H9 (cell line): Measurements from ENCODE around the gene SPTLC3. TPM values are rescaled to one million over a fixed set of nuclear protein-coding genes. Genes with fewer than 3 reads are reported as not detected.

Experiments used
- DNase-seq: peaks from one replicate; pipeline ENCODE4 v3.0.0-alpha.2; 2017
- H2AFZ ChIP-seq: one replicate; pipeline ENCODE4 v1.6.1; 2013; ENCODE audit warnings: mild to moderate bottlenecking, low read length, control low read depth, moderate library complexity
- H2AK5ac ChIP-seq: 2 replicates; pipeline ENCODE4 v1.6.1; 2013; ENCODE audit warnings: low read length, control low read depth, mixed read lengths; ENCODE audit not compliant: insufficient read length
- H2BK120ac ChIP-seq: one replicate; pipeline ENCODE4 v1.6.1; 2013; ENCODE audit warnings: low read depth, mild to moderate bottlenecking, low read length, control low read depth, inconsistent platforms; ENCODE audit not compliant: poor library complexity, severe bottlenecking
- H2BK12ac ChIP-seq: 2 replicates; pipeline ENCODE4 v1.6.1; 2013; ENCODE audit warnings: low read length, control low read depth, mixed read lengths, low read depth; ENCODE audit not compliant: insufficient read length
- H2BK15ac ChIP-seq: 2 replicates; pipeline ENCODE4 v1.6.1; 2013; ENCODE audit warnings: low read depth, low read length, control low read depth
- H2BK20ac ChIP-seq: one replicate; pipeline ENCODE4 v1.6.1; 2013; ENCODE audit warnings: low read depth, mild to moderate bottlenecking, low read length, control low read depth, inconsistent platforms; ENCODE audit not compliant: poor library complexity, severe bottlenecking
- H2BK5ac ChIP-seq: 2 replicates; pipeline ENCODE4 v1.6.1; 2013; ENCODE audit warnings: low read length, control low read depth, mixed read lengths; ENCODE audit not compliant: insufficient read length
- H3K14ac ChIP-seq: 2 replicates; pipeline ENCODE4 v1.6.1; 2013; ENCODE audit warnings: low read length, control low read depth; ENCODE audit not compliant: insufficient read depth
- H3K18ac ChIP-seq: 2 replicates; pipeline ENCODE4 v1.6.1; 2013; ENCODE audit warnings: low read depth, mild to moderate bottlenecking, mixed read lengths, low read length, control low read depth; ENCODE audit not compliant: insufficient read length
- H3K23ac ChIP-seq: 2 replicates; pipeline ENCODE4 v1.6.1; 2013; ENCODE audit warnings: low read length, control low read depth, mixed read lengths, low read depth; ENCODE audit not compliant: insufficient read length
- H3K23me2 ChIP-seq: 2 replicates; pipeline ENCODE4 v1.6.1; 2013; ENCODE audit warnings: low read depth, mild to moderate bottlenecking, mixed read lengths, low read length, control low read depth; ENCODE audit not compliant: insufficient read length, poor library complexity, severe bottlenecking
- H3K27ac ChIP-seq: 2 replicates; pipeline ENCODE4 v1.5.1; 2013; ENCODE audit warnings: low read length, control low read depth, mixed read lengths, low read depth; ENCODE audit not compliant: insufficient read length
- H3K27me3 ChIP-seq: 2 replicates; pipeline ENCODE4 v1.6.1; 2013; ENCODE audit warnings: low read length, control low read depth, inconsistent platforms; ENCODE audit not compliant: insufficient read depth
- H3K4ac ChIP-seq: 2 replicates; pipeline ENCODE4 v1.6.1; 2013; ENCODE audit warnings: low read depth, mild to moderate bottlenecking, control low read depth, inconsistent platforms, low read length, moderate library complexity
- H3K4me1 ChIP-seq: 2 replicates; pipeline ENCODE4 v1.6.1; 2013; ENCODE audit warnings: low read length, control low read depth, inconsistent platforms; ENCODE audit not compliant: insufficient read depth
- H3K4me2 ChIP-seq: 2 replicates; pipeline ENCODE4 v1.6.1; 2013; ENCODE audit warnings: low read length, control low read depth, mixed read lengths; ENCODE audit not compliant: insufficient read length, insufficient read depth
- H3K56ac ChIP-seq: 2 replicates; pipeline ENCODE4 v1.6.1; 2013; ENCODE audit warnings: low read depth, mild to moderate bottlenecking, mixed read lengths, low read length, control low read depth; ENCODE audit not compliant: insufficient read length
- H3K79me1 ChIP-seq: 2 replicates; pipeline ENCODE4 v1.6.1; 2013; ENCODE audit warnings: low read depth, mild to moderate bottlenecking, moderate library complexity, low read length, control low read depth, inconsistent platforms; ENCODE audit not compliant: insufficient read depth, poor library complexity, severe bottlenecking
- H3K79me2 ChIP-seq: 2 replicates; pipeline ENCODE4 v1.6.1; 2013; ENCODE audit warnings: low read length, control low read depth, inconsistent platforms; ENCODE audit not compliant: insufficient read depth
- H3K9ac ChIP-seq: 2 replicates; pipeline ENCODE4 v1.6.1; 2013; ENCODE audit warnings: low read length, control low read depth, mixed read lengths; ENCODE audit not compliant: insufficient read length; ENCODE audit errors: extremely low read depth
- H3K9me3 ChIP-seq: one replicate; pipeline ENCODE4 v1.6.1; 2013; ENCODE audit warnings: low read depth, low read length, inconsistent platforms; ENCODE audit not compliant: control insufficient read depth
- H3T11ph ChIP-seq: one replicate; pipeline ENCODE4 v1.6.1; 2013; ENCODE audit warnings: mild to moderate bottlenecking, low read length, control low read depth, inconsistent platforms
- H4K20me1 ChIP-seq: one replicate; pipeline ENCODE4 v1.6.1; 2013; ENCODE audit not compliant: control insufficient read depth, insufficient read length, insufficient read depth
- H4K5ac ChIP-seq: 2 replicates; pipeline ENCODE4 v1.6.1; 2013; ENCODE audit warnings: low read depth, mild to moderate bottlenecking, mixed read lengths, low read length, control low read depth; ENCODE audit not compliant: insufficient read length
- H4K8ac ChIP-seq: replicated peaks from 2 replicates; pipeline ENCODE4 v1.6.1; 2013; ENCODE audit warnings: low read length, control low read depth, mixed read lengths, low read depth; ENCODE audit not compliant: insufficient read length
- H4K91ac ChIP-seq: 2 replicates; pipeline ENCODE4 v1.6.1; 2013; ENCODE audit warnings: low read depth, mild to moderate bottlenecking, moderate library complexity, mixed read lengths, low read length, control low read depth; ENCODE audit not compliant: insufficient read length
- H3K27ac Mint-ChIP-seq, 3 experiments: 2 replicates in 2 of 3; 3 replicates in 1 of 3; pipeline ENCODE4 v1.8.0; 2020 to 2021; ENCODE audit warnings: mixed read lengths in 3 of 3, mild to moderate bottlenecking in 1 of 3, moderate library complexity in 1 of 3
- H3K27me3 Mint-ChIP-seq: 2 replicates; pipeline ENCODE4 v1.8.0; 2021; ENCODE audit warnings: low read depth, mild to moderate bottlenecking, moderate library complexity, mixed read lengths
- H3K36me3 Mint-ChIP-seq, 3 experiments: 2 replicates in 2 of 3; 3 replicates in 1 of 3; pipeline ENCODE4 v1.8.0; 2020 to 2021; ENCODE audit warnings: low read depth in 3 of 3, mixed read lengths in 3 of 3; ENCODE audit not compliant: insufficient read depth in 1 of 3
- H3K4me1 Mint-ChIP-seq, 2 experiments: 2 replicates each; pipeline ENCODE4 v1.8.0; 2020; ENCODE audit warnings: mixed read lengths in 2 of 2
- H3K4me3 Mint-ChIP-seq, 2 experiments: 2 replicates in 1 of 2; 3 replicates in 1 of 2; pipeline ENCODE4 v1.8.0; 2020 to 2021; ENCODE audit warnings: mild to moderate bottlenecking in 2 of 2, mixed read lengths in 2 of 2, moderate library complexity in 1 of 2
- H3K9me3 Mint-ChIP-seq, 2 experiments: 2 replicates in 1 of 2; 3 replicates in 1 of 2; pipeline ENCODE4 v1.8.0; 2020; ENCODE audit warnings: mild to moderate bottlenecking in 2 of 2, mixed read lengths in 2 of 2, moderate library complexity in 1 of 2
- WGBS: extraction: QIAGEN DNeasy Blood & Tissue Kit; methylation state at CpG from one replicate; pipeline ENCODE4 v1.1.7; 2013; ENCODE audit warnings: missing lambda C conversion rate, low lambda C conversion rate, mixed read lengths; ENCODE audit not compliant: insufficient read length; ENCODE audit errors: extremely low coverage; 5-methylcytosine and 5-hydroxymethylcytosine counted together
- total RNA-seq: library from RNA; stranded (reverse); gene quantifications from 2 replicates; pipeline ENCODE4 v1.2.1, GENCODE V29; 2021
- TF ChIP-seq, protein P1 (sequence below): fragments of 200-600 bp; sonication (generic); conservative IDR thresholded peaks from 3 replicates; pipeline ENCODE4 v1.8.0; 2021; ENCODE audit warnings: antibody characterized with exemption, mild to moderate bottlenecking

The SPTLC3 gene
- total RNA-seq, 1 experiment from 2014 or later = 0.68 TPM

DNA sequence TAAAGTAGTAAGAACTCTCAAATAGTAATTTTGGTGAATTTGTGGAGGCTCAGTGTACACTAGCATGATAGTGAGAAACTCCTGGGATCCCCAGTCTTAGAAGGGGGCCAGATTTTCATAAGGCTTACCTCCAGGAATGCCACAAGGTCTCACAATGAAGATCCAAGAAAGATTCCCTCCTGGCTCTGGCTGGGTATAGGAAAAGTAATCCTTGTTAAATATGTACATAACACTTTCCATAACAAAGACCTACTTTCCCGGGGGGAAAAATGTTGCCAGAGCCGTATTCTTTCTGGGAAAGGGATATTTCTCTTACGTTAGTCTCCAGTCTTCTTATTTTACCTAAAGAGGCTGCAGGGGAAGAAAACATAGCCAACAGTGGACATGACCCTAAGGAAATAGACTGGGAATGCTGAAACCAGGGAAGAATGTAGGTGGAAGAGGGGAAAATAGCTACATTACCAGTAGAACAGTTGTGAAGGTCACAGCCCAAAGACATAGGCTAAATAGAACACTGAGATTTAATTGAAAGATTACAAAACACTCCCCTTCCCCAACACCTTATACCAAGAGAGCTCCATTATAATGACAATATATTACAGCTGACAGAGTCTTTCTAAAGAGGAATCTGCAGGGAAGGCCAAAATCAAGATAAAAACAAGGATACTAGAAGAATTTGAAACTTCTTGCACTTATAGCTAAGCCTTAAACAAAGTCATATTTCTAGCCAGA is 177.4 kb downstream of the SPTLC3 start:
- H2BK120ac ChIP-seq = no peak overlapping the region
- H4K91ac ChIP-seq = no peak overlapping the region
- no peaks in the 10 kb centered on the region for H3K27me3 Mint-ChIP-seq
- H3K23me2 ChIP-seq = no peaks in the 10 kb centered on the region
- no peak overlapping the region for H2AK5ac ChIP-seq
- H3K18ac ChIP-seq = no peak overlapping the region
- no peak overlapping the region for H2BK12ac ChIP-seq
- no peak for DNase-seq
- no peak overlapping the region for H3K56ac ChIP-seq
- WGBS = no CpG with 5 or more reads among the region's 3 CpGs
- H2BK5ac ChIP-seq = no peak overlapping the region
- H3K27ac ChIP-seq = peak overlapping the region; percentile 17
- H3K4me1 ChIP-seq = peaks cover 3% of the 10 kb centered on the region; the same call in 1 of the 2 replicates
- H3K79me2 ChIP-seq = no peaks in the 10 kb centered on the region
- TF ChIP-seq, protein P1, sequence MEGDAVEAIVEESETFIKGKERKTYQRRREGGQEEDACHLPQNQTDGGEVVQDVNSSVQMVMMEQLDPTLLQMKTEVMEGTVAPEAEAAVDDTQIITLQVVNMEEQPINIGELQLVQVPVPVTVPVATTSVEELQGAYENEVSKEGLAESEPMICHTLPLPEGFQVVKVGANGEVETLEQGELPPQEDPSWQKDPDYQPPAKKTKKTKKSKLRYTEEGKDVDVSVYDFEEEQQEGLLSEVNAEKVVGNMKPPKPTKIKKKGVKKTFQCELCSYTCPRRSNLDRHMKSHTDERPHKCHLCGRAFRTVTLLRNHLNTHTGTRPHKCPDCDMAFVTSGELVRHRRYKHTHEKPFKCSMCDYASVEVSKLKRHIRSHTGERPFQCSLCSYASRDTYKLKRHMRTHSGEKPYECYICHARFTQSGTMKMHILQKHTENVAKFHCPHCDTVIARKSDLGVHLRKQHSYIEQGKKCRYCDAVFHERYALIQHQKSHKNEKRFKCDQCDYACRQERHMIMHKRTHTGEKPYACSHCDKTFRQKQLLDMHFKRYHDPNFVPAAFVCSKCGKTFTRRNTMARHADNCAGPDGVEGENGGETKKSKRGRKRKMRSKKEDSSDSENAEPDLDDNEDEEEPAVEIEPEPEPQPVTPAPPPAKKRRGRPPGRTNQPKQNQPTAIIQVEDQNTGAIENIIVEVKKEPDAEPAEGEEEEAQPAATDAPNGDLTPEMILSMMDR = no peak
- no peak overlapping the region for H2BK20ac ChIP-seq
- H3K27me3 ChIP-seq = no peaks in the 10 kb centered on the region
- H2BK15ac ChIP-seq = no peak overlapping the region
- H3K9me3 ChIP-seq = no peaks in the 10 kb centered on the region
- H4K8ac ChIP-seq = no peak overlapping the region
- H3K4ac ChIP-seq = no peak overlapping the region
- H2AFZ ChIP-seq = no peak overlapping the region
- peaks cover 24 to 31% of the 10 kb centered on the region in 2 experiments for H3K4me1 Mint-ChIP-seq
- H3K4me3 Mint-ChIP-seq = 0 out of 5 replicates have a peak overlapping the region, but pooled peaks of 1 of the 2 experiments have one; percentile 10
- H3K79me1 ChIP-seq = no peaks in the 10 kb centered on the region
- no peak overlapping the region for H3K14ac ChIP-seq
- no peaks in the 10 kb centered on the region for H4K20me1 ChIP-seq
- no peak overlapping the region for H3K9ac ChIP-seq
- H3K36me3 Mint-ChIP-seq = peaks cover 2 to 12% (median 4%) of the 10 kb centered on the region in 3 experiments; a peak in 4 of 7 replicates
- H4K5ac ChIP-seq = no peak overlapping the region
- H3K9me3 Mint-ChIP-seq = peaks cover 5 to 6% of the 10 kb centered on the region in 2 experiments; a peak in 4 of 5 replicates
- H3K23ac ChIP-seq = no peak overlapping the region
- peak overlapping the region; percentile 63 to 92 (median 85); a peak in 6 of 7 replicates for H3K27ac Mint-ChIP-seq
- no peak overlapping the region for H3T11ph ChIP-seq
- H3K4me2 ChIP-seq = no peak overlapping the region
